ENCODE results near the gene ADAMTS12.

- no peak for TF ChIP-seq MYC (IDR thresholded peaks at IDR 0.05; ENCODE audit: insufficient read depth, insufficient read length, insufficient replicate concordance, low read length, severe bottlenecking)
- no peak for TF ChIP-seq EP300 (IDR thresholded peaks at IDR 0.05; ENCODE audit: borderline replicate concordance in 1 of 2, control insufficient read depth in 1 of 2, low read depth in 2 of 2, low read length in 2 of 2)
- no peak for TF ChIP-seq KDM1A (IDR thresholded peaks at IDR 0.05; ENCODE audit: borderline replicate concordance)
- TF ChIP-seq, protein P1, sequence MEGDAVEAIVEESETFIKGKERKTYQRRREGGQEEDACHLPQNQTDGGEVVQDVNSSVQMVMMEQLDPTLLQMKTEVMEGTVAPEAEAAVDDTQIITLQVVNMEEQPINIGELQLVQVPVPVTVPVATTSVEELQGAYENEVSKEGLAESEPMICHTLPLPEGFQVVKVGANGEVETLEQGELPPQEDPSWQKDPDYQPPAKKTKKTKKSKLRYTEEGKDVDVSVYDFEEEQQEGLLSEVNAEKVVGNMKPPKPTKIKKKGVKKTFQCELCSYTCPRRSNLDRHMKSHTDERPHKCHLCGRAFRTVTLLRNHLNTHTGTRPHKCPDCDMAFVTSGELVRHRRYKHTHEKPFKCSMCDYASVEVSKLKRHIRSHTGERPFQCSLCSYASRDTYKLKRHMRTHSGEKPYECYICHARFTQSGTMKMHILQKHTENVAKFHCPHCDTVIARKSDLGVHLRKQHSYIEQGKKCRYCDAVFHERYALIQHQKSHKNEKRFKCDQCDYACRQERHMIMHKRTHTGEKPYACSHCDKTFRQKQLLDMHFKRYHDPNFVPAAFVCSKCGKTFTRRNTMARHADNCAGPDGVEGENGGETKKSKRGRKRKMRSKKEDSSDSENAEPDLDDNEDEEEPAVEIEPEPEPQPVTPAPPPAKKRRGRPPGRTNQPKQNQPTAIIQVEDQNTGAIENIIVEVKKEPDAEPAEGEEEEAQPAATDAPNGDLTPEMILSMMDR (IDR thresholded peaks at IDR 0.05 in 2 of 3, conservative IDR thresholded peaks at IDR 0.05 in 1 of 3; ENCODE audit: control insufficient read depth in 2 of 3, extremely low read depth in 1 of 3, insufficient read depth in 1 of 3, low read depth in 3 of 3, low read length in 3 of 3), result no peak
- TF ChIP-seq, protein P2, sequence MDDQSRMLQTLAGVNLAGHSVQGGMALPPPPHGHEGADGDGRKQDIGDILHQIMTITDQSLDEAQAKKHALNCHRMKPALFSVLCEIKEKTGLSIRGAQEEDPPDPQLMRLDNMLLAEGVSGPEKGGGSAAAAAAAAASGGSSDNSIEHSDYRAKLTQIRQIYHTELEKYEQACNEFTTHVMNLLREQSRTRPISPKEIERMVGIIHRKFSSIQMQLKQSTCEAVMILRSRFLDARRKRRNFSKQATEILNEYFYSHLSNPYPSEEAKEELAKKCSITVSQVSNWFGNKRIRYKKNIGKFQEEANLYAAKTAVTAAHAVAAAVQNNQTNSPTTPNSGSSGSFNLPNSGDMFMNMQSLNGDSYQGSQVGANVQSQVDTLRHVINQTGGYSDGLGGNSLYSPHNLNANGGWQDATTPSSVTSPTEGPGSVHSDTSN (IDR thresholded peaks at IDR 0.05; ENCODE audit: insufficient replicate concordance, low read depth, low read length), result no peak
- TF ChIP-seq YY1 (IDR thresholded peaks at IDR 0.05; ENCODE audit: low read depth, low read length), result no peak
- no peak for TF ChIP-seq FOXM1 (IDR thresholded peaks at IDR 0.05; ENCODE audit: low read depth, low read length)
- TF ChIP-seq EZH2 (IDR thresholded peaks at IDR 0.05; ENCODE audit: borderline replicate concordance, control insufficient read depth, low read depth, low read length), result no peak
These were observed 146.6 kb downstream of the ADAMTS12 start for GRCh38 chr5:33745101-33745770.
